NCI-H2107 treated with DMSO at 0.1 percent for 48 hours (cell line): Measurements from ENCODE around the gene APOB.

Experiments
- DNase-seq: peaks from one replicate; lab custom pipeline; 2025; ENCODE audit not compliant: unreplicated experiment; lab: John Stamatoyannopoulos, UW

APOB gene

GRCh38 chr2:21047141-21048009 is 3.5 kb upstream of the APOB start:
- no peak for DNase-seq

- DNase-seq, result no peak
Observed at GRCh38 chr2:21046506-21046905, 2.6 kb upstream of the APOB start.

GRCh38 chr2:21044694-21045371 is 960 bp upstream of the APOB start:
- DNase-seq, result no peak

- DNase-seq, result peak; percentile 0
Observed at GRCh38 chr2:21042958-21043743, 722 bp downstream of the APOB start.

GRCh38 chr2:21042708-21042957 is 1.2 kb downstream of the APOB start:
- DNase-seq, result no peak

GRCh38 chr2:21041943-21042707 is 1.7 kb downstream of the APOB start:
- DNase-seq, result no peak

GRCh38 chr2:21041462-21041861 is 2.4 kb downstream of the APOB start:
- no peak for DNase-seq

GRCh38 chr2:21040468-21041377 is 3.1 kb downstream of the APOB start:
- DNase-seq, result no peak

- DNase-seq, result no peak
Observed at GRCh38 chr2:21039979-21040467, 3.9 kb downstream of the APOB start.

- DNase-seq, result no peak
Observed at GRCh38 chr2:21039080-21039556, 4.8 kb downstream of the APOB start.

- no peak for DNase-seq
Observed at GRCh38 chr2:21038403-21039073, 5.3 kb downstream of the APOB start.

GRCh38 chr2:21037671-21038108 is 6.2 kb downstream of the APOB start:
- DNase-seq, result no peak

GRCh38 chr2:21036708-21037670 is 6.9 kb downstream of the APOB start:
- no peak for DNase-seq

GRCh38 chr2:21035974-21036707 is 7.7 kb downstream of the APOB start:
- DNase-seq, result no peak

GRCh38 chr2:21035282-21035973 is 8.4 kb downstream of the APOB start:
- DNase-seq, result no peak

GRCh38 chr2:21034972-21035279 is 8.9 kb downstream of the APOB start:
- DNase-seq, result no peak
